Panc1 (cell line): ENCODE results near the gene SLC44A3. TPM values are rescaled to one million over a fixed set of nuclear protein-coding genes. Genes with fewer than 3 reads are reported as not detected.

Experiments
- ATAC-seq: fragments of 200-7000 bp; cut with Tn5 transposase; 2 replicates; pipeline ENCODE4 v1.9.1; 2020; ENCODE audit warnings: mild to moderate bottlenecking, moderate library complexity
- BruUV-seq: library from RNA; stranded (reverse); fragments of 400-500 nt; replicated peaks from 2 replicates; lab custom pipeline; 2021; lab: Mats Ljungman, UMichigan
- CTCF ChIA-PET: fragments of 300-600 bp; sonication (Branson Sonifier 250); formaldehyde crosslinking; loops from one replicate; lab custom pipeline; 2022; ENCODE audit warnings: antibody characterized with exemption; lab: Charles Lee
- POLR2A ChIA-PET: fragments of 300-600 bp; sonication (Branson Sonifier 250); formaldehyde crosslinking; loops from one replicate; lab custom pipeline; 2022; ENCODE audit warnings: antibody characterized with exemption; lab: Charles Lee
- DNase-seq: peaks from one replicate; pipeline ENCODE4 v3.0.0-alpha.2; 2010; ENCODE audit warnings: low read depth, low spot score
- H3K27ac ChIP-seq: 2 replicates; pipeline ENCODE4 v1.5.1; 2011; ENCODE audit warnings: mild to moderate bottlenecking, low read length, inconsistent platforms
- H3K27me3 ChIP-seq: fragments of 200-500 bp; sonication (Bioruptor generic); 2 replicates; pipeline ENCODE4 v1.6.0; 2014; ENCODE audit warnings: low read length, inconsistent platforms; ENCODE audit not compliant: control insufficient read depth, insufficient read depth
- H3K36me3 ChIP-seq: fragments of 200-500 bp; sonication (Bioruptor generic); 2 replicates; pipeline ENCODE4 v1.5.1; 2014; ENCODE audit warnings: inconsistent platforms, mild to moderate bottlenecking, low read length, moderate library complexity; ENCODE audit not compliant: control insufficient read depth, insufficient read depth
- H3K4me1 ChIP-seq: 2 replicates; pipeline ENCODE4 v1.5.1; 2011; ENCODE audit warnings: inconsistent platforms, mild to moderate bottlenecking, low read length, moderate library complexity; ENCODE audit not compliant: control insufficient read depth, insufficient read depth
- H3K4me3 ChIP-seq, 2 experiments: 2 replicates each; pipeline ENCODE4 v1.5.1; 2011 to 2012; ENCODE audit warnings: low read depth in 2 of 2, low read length in 2 of 2, mild to moderate bottlenecking in 2 of 2, inconsistent platforms in 1 of 2, moderate library complexity in 1 of 2
- H3K9me3 ChIP-seq: fragments of 200-500 bp; sonication (Bioruptor generic); 2 replicates; pipeline ENCODE4 v1.5.1; 2014; ENCODE audit warnings: low read depth, mild to moderate bottlenecking, inconsistent platforms, low read length, moderate library complexity; ENCODE audit not compliant: control insufficient read depth, insufficient read depth
- CTCF ChIP-seq: fragments of 450-650 bp; IDR thresholded peaks from 2 replicates; pipeline ENCODE4 v1.5.1; 2017; ENCODE audit warnings: mild to moderate bottlenecking
- POLR2AphosphoS5 ChIP-seq: IDR thresholded peaks from 2 replicates; pipeline ENCODE4 v1.6.1; 2012; ENCODE audit warnings: mild to moderate bottlenecking, low read depth, low read length, moderate library complexity
- REST ChIP-seq, 2 experiments: IDR thresholded peaks; 2 replicates each; pipeline ENCODE4 v1.6.1; 2011 to 2012; ENCODE audit warnings: low read depth in 2 of 2, control low read depth in 1 of 2, low read length in 1 of 2, mild to moderate bottlenecking in 1 of 2, moderate library complexity in 1 of 2; ENCODE audit not compliant: insufficient read depth in 1 of 2
- SIN3A ChIP-seq: IDR thresholded peaks from 2 replicates; pipeline ENCODE4 v1.6.1; 2012; ENCODE audit warnings: low read depth, mild to moderate bottlenecking, low read length, moderate library complexity, borderline replicate concordance; ENCODE audit not compliant: insufficient read depth
- TCF7L2 ChIP-seq: IDR thresholded peaks from 2 replicates; pipeline ENCODE4 v1.6.1; 2011; ENCODE audit warnings: mild to moderate bottlenecking, low read depth, low read length, inconsistent platforms
- in situ Hi-C: cut with HindIII; loops from 2 replicates; pipeline ENCODE4 v1.10.0; 2016; ENCODE audit warnings: low sequenced_read_pairs, low pct_unique_long_range_greater_than_20kb
- intact Hi-C: fragments of 100-400 bp; cut with micrococcal nuclease; formaldehyde crosslinking; loops from one replicate; pipeline ENCODE4 v1.10.0; 2022; ENCODE audit not compliant: unreplicated experiment
- total RNA-seq: library from RNA; stranded (reverse); gene quantifications from one replicate; pipeline ENCODE4 v1.2.1, GENCODE V29; 2021; ENCODE audit not compliant: unreplicated experiment

SLC44A3 gene
- total RNA-seq, 1 experiment from 2014 or later: 1.3 TPM

DNA sequence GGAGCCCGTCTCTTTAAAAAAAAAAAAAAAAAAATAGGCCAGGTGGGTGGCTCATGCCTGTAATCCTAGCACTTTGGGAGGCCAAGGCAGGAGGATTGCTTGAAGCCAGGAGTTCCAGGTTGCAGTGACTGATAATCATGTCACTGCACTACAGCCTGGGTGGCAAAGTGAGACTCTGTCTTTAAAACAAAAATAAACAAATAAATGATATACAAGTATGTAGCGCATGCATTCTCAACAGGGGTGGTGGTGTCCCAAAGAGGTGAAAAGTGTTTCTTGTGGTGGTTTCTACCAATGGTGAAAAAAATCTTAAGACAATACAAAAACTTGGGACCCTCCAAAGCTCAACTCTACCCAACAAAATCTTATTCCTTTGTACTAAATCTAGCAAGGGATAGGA lies 88.8 kb downstream of the SLC44A3 start:
- ChIA-PET CTCF (no interaction called here), POLR2A (no interaction called here)
- BruUV-seq: no TSS peak
- DNase-seq: no peak
- ATAC-seq: no peak
- intact Hi-C loops: no loop called here
- Histone ChIP-seq H3K4me1 (no peaks in the 10 kb centered on the region), H3K4me3 (no peak overlapping the region), H3K27ac (no peak overlapping the region), H3K9me3 (no peaks in the 10 kb centered on the region), H3K36me3 (no peaks in the 10 kb centered on the region), H3K27me3 (no peaks in the 10 kb centered on the region)
- TF ChIP-seq TCF7L2: no peak
- TF ChIP-seq CTCF: no peak
- no peak for TF ChIP-seq REST (IDR thresholded peaks at IDR 0.05; ENCODE audit: insufficient read depth in 1 of 2, low read depth in 2 of 2, low read length in 1 of 2)
- TF ChIP-seq SIN3A: no peak
- no peak for TF ChIP-seq POLR2AphosphoS5
- in situ Hi-C loops: no loop called here

DNA sequence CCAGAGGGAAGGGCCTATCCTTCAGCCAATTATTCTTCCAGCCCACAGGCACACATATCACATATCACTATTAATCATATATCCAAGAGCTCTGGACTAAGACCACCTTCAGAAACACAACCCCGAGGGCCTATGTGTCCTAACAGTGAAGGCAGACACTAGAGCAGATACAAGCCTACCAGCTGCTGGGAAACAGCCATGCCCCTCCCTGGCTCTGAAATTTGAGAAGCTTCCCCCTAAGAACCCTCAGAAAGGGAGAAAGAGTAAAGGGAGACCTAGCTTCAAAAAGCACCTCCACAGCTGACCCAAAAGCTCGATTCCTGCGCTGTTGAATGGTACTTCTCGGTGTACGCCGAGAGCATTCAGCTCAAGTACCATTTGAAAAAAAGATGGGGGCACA lies 89.3 kb downstream of the SLC44A3 start:
- H3K36me3 ChIP-seq: no peaks in the 10 kb centered on the region
- in situ Hi-C loops: no loop called here
- ATAC-seq: no peak

More for the DNA sequence above, 89.3 kb downstream of the SLC44A3 start:
- Histone ChIP-seq H3K27ac (no peak overlapping the region), H3K4me3 (no peak overlapping the region), H3K9me3 (no peaks in the 10 kb centered on the region), H3K4me1 (no peaks in the 10 kb centered on the region), H3K27me3 (no peaks in the 10 kb centered on the region)
- intact Hi-C loops: no loop called here
- ChIA-PET CTCF (no interaction called here), POLR2A (no interaction called here)
- DNase-seq: no peak
- TF ChIP-seq CTCF: no peak
- TF ChIP-seq SIN3A: no peak
- no peak for TF ChIP-seq REST (IDR thresholded peaks at IDR 0.05; ENCODE audit: insufficient read depth in 1 of 2, low read depth in 2 of 2, low read length in 1 of 2)
- no peak for TF ChIP-seq POLR2AphosphoS5
- TF ChIP-seq TCF7L2: no peak
- no TSS peak for BruUV-seq
